Measurements from ENCODE around the gene ZFP91.

Gene ZFP91

DNA sequence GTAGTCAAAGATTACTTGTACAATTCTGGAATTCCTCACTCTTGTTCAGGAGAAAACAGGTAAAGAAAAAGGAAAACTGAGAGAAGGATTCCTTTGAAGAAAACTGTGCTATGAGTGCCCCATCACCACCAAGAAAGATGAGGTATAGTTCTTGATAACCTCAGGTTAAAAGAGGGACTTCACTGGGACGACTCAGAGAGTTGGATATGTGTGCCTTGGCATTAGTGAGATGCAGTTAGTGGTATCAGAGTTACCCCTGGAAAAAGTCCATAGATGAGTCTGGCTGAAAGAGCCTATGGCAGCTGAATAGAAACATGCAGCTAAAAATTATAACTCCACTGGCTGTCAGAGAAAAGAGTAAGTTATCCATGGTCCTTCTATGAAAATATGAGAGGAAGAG lies 32.0 kb upstream of the ZFP91 start:
- Histone ChIP-seq H3K36me3 (ENCODE audit: low read length) (peaks cover 84% of the 10 kb centered on the region), H3K9ac (ENCODE audit: low read length) (no peak overlapping the region), H3K9me2 (replicated peaks; ENCODE audit: insufficient read depth, low read length) (no peaks in the 10 kb centered on the region), H3K27ac (ENCODE audit: low read depth, low read length) (no peak overlapping the region), H3K27me3 (ENCODE audit: low read length) (no peaks in the 10 kb centered on the region), H3K79me2 (ENCODE audit: insufficient read depth, low read length) (no peaks in the 10 kb centered on the region; the same call in 1 of the 2 replicates), H3K9me3 (ENCODE audit: insufficient read depth, low read length) (no peaks in the 10 kb centered on the region), H3K4me2 (ENCODE audit: low read depth, low read length, poor library complexity, severe bottlenecking) (no peak overlapping the region), H2AFZ (ENCODE audit: low read depth, low read length, severe bottlenecking) (no peak overlapping the region), H4K20me1 (ENCODE audit: low read depth, low read length) (no peaks in the 10 kb centered on the region), H3K4me3 (ENCODE audit: insufficient read depth, low read length, poor library complexity, severe bottlenecking) (no peak overlapping the region), H3F3A (ENCODE audit: insufficient read depth) (peaks cover 20% of the 10 kb centered on the region)
- TF ChIP-seq, protein P1, sequence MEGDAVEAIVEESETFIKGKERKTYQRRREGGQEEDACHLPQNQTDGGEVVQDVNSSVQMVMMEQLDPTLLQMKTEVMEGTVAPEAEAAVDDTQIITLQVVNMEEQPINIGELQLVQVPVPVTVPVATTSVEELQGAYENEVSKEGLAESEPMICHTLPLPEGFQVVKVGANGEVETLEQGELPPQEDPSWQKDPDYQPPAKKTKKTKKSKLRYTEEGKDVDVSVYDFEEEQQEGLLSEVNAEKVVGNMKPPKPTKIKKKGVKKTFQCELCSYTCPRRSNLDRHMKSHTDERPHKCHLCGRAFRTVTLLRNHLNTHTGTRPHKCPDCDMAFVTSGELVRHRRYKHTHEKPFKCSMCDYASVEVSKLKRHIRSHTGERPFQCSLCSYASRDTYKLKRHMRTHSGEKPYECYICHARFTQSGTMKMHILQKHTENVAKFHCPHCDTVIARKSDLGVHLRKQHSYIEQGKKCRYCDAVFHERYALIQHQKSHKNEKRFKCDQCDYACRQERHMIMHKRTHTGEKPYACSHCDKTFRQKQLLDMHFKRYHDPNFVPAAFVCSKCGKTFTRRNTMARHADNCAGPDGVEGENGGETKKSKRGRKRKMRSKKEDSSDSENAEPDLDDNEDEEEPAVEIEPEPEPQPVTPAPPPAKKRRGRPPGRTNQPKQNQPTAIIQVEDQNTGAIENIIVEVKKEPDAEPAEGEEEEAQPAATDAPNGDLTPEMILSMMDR (IDR thresholded peaks at IDR 0.05; ENCODE audit: insufficient read depth, low read length, poor library complexity, severe bottlenecking): no peak
- TF ChIP-seq EZH2phosphoT487 (conservative IDR thresholded peaks at IDR 0.05; ENCODE audit: low read length): no peak

DNA sequence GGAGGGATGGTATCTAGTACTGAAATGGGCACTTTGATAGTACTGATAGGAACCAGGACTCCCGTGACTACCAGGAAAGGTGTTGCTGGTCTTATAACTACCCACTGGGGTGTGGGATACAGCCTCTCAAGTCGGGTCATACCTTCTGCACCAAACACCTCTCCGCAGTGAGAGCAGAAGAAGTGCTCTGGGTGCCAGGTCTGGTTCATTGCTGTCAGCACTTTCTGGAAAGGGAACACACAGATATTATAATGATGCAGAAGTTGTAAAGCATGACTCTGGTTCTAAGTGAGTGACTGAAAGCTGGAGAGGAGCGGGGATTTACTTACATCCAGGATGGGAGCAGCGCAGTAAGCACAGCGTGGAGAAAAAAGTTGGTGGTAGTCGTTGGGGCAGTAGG lies 29.2 kb upstream of the ZFP91 start:
- TF ChIP-seq EZH2phosphoT487 (conservative IDR thresholded peaks at IDR 0.05; ENCODE audit: low read length): no peak
- TF ChIP-seq, protein P1 (IDR thresholded peaks at IDR 0.05; ENCODE audit: insufficient read depth, low read length, poor library complexity, severe bottlenecking): no peak

DNA sequence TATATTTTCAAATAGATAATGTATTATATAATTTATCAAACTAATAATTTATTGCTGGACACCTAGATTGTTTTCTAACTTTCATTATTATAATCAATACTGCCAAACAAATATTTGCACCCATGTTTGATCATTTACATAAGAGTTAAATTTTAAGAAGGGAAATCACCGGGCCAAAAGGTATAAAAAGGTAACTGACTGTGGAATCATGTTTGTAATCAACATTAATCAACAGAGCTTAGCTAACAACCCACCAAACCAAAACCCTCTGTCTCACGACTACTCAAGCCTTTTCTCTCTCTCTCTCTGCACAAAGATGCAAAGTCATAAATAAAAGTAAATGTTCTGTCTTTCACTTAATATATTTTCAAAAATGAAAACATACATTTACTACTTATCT lies 18.0 kb upstream of the ZFP91 start:
- H3F3A ChIP-seq (ENCODE audit: insufficient read depth): peaks cover 33% of the 10 kb centered on the region
- no peak overlapping the region for H3K4me2 ChIP-seq (ENCODE audit: low read depth, low read length, poor library complexity, severe bottlenecking)
- no peak overlapping the region for H3K4me3 ChIP-seq (ENCODE audit: insufficient read depth, low read length, poor library complexity, severe bottlenecking)
- H3K9ac ChIP-seq (ENCODE audit: low read length): no peak overlapping the region
- no peak overlapping the region for H2AFZ ChIP-seq (ENCODE audit: low read depth, low read length, severe bottlenecking)
- H3K36me3 ChIP-seq (ENCODE audit: low read length): peaks cover 74% of the 10 kb centered on the region
- no peak overlapping the region for H3K27ac ChIP-seq (ENCODE audit: low read depth, low read length)
- H3K27me3 ChIP-seq (ENCODE audit: low read length): no peaks in the 10 kb centered on the region
- H4K20me1 ChIP-seq (ENCODE audit: low read depth, low read length): peaks cover 81% of the 10 kb centered on the region
- peaks cover 98% of the 10 kb centered on the region for H3K79me2 ChIP-seq (ENCODE audit: insufficient read depth, low read length)
- H3K9me2 ChIP-seq (replicated peaks; ENCODE audit: insufficient read depth, low read length): no peaks in the 10 kb centered on the region
- no peak for TF ChIP-seq EZH2phosphoT487 (conservative IDR thresholded peaks at IDR 0.05; ENCODE audit: low read length)
- TF ChIP-seq, protein P1 (IDR thresholded peaks at IDR 0.05; ENCODE audit: insufficient read depth, low read length, poor library complexity, severe bottlenecking): no peak
- H3K9me3 ChIP-seq (ENCODE audit: insufficient read depth, low read length): no peaks in the 10 kb centered on the region

More for the DNA sequence above, 29.2 kb upstream of the ZFP91 start:
- Histone ChIP-seq H3K4me3 (ENCODE audit: insufficient read depth, low read length, poor library complexity, severe bottlenecking) (no peak overlapping the region), H3K36me3 (ENCODE audit: low read length) (peaks cover 85% of the 10 kb centered on the region), H3K9ac (ENCODE audit: low read length) (no peak overlapping the region), H3K9me3 (ENCODE audit: insufficient read depth, low read length) (no peaks in the 10 kb centered on the region), H4K20me1 (ENCODE audit: low read depth, low read length) (peaks cover 4% of the 10 kb centered on the region; the same call in 1 of the 2 replicates), H3K4me2 (ENCODE audit: low read depth, low read length, poor library complexity, severe bottlenecking) (no peak overlapping the region), H3K27me3 (ENCODE audit: low read length) (no peaks in the 10 kb centered on the region), H3K9me2 (replicated peaks; ENCODE audit: insufficient read depth, low read length) (no peaks in the 10 kb centered on the region), H3K79me2 (ENCODE audit: insufficient read depth, low read length) (peaks cover 8% of the 10 kb centered on the region), H3F3A (ENCODE audit: insufficient read depth) (peaks cover 10% of the 10 kb centered on the region), H3K27ac (ENCODE audit: low read depth, low read length) (no peak overlapping the region), H2AFZ (ENCODE audit: low read depth, low read length, severe bottlenecking) (no peak overlapping the region)

All from SU-DHL-6 (cell line).